Measurements from ENCODE around the gene KCNC3. TPM values are rescaled to one million over a fixed set of nuclear protein-coding genes. Genes with fewer than 3 reads are reported as not detected.
"Not testable (repeated sequence)": the region's sequence is repeated elsewhere in the genome, so short reads cannot be mapped to it uniquely, and the experiment has no call there.

KCNC3 gene
- total RNA-seq, 1 donor from 2014 or later, result 12.8 TPM

DNA sequence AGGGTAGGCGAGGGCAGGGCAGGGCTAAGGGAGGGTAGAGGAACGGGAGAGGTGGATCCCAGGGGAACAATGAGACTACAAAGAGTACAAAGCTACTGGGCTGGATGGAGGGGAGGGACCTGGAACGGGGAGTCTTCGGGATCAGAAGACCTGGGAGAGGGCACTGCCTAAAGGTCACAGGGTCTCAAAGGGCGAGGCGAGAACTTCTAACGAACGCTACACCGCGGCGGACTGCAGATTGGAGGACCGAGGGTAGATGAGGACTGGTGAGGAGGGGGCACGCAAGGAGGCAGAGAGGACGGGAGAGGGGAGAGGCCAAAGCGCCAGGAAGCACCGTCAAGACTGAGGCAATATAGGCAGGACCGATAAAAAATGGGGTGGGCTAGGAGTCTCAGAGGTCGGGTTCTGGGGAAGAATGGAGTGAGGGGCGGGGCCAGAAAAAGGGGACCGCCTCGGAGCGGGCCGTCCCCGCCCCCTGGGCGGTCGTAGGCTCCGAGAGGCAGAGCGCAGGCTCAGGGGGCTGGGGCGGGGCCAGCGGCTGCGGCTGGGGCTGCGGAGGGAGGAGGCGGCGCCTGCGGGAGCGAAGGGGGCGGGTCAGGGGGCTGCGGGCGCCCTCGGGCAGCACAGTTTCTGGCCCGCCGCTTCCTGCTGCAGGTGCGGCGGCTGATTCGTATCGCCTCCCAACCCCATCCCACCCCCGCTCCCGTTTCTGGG is 1.3 kb upstream of the KCNC3 start:
- peak; percentile 95 for DNase-seq
- TF ChIP-seq, protein P1, sequence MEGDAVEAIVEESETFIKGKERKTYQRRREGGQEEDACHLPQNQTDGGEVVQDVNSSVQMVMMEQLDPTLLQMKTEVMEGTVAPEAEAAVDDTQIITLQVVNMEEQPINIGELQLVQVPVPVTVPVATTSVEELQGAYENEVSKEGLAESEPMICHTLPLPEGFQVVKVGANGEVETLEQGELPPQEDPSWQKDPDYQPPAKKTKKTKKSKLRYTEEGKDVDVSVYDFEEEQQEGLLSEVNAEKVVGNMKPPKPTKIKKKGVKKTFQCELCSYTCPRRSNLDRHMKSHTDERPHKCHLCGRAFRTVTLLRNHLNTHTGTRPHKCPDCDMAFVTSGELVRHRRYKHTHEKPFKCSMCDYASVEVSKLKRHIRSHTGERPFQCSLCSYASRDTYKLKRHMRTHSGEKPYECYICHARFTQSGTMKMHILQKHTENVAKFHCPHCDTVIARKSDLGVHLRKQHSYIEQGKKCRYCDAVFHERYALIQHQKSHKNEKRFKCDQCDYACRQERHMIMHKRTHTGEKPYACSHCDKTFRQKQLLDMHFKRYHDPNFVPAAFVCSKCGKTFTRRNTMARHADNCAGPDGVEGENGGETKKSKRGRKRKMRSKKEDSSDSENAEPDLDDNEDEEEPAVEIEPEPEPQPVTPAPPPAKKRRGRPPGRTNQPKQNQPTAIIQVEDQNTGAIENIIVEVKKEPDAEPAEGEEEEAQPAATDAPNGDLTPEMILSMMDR (IDR thresholded peaks at IDR 0.05), result no peak
- Histone ChIP-seq H3K9me3 (no peaks in the 10 kb centered on the region), H3K4me1 (peaks cover 31% of the 10 kb centered on the region), H3K4me3 (peak overlapping the region; percentile 45), H3K36me3 (no peaks in the 10 kb centered on the region), H3K27me3 (peaks cover 10% of the 10 kb centered on the region), H3K27ac (peak overlapping the region; percentile 58)
- intact Hi-C loops (cut with DNase I), result no loop called here
- peak; percentile 55 for ATAC-seq

DNA sequence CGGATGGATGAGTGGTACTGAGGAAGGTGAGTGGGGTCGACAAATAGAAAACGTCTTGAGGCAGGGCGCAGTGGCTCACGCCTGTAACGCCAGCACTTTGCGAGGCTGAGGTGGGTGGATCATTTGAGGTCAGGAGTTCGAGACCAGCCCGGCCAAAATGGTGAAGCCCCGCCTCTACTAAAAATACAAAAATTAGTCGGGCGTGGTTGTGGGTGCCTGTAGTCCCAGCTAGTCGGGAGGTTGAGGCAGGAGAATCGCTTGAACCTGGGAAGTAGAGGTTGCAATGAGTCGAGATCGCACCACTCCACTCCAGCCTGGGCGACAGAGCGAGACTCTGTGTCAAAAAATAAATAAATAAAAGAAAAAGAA is 733 bp upstream of the KCNC3 start:
- Histone ChIP-seq H3K4me3 (peak overlapping the region; percentile 45), H3K27ac (peak overlapping the region; percentile 58), H3K4me1 (peaks cover 31% of the 10 kb centered on the region)
- intact Hi-C loops (cut with DNase I); ATAC-seq; H3K27me3 ChIP-seq; H3K36me3 ChIP-seq; DNase-seq; H3K9me3 ChIP-seq: not testable (repeated sequence)

DNA sequence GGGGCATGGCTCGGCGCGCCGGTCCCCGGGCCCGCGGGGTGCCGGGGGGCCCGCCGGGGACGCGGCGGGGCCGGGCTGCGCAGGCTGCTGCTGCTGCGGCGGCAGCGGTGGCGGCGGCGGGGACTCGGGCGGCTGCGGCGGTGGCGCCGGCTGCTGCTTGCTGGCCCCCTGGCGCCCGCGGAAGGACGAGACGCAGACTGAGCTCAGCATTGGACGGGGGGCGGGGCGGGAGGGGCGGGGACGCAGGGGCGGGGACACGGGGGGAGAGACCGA is 368 bp downstream of the KCNC3 start:
- intact Hi-C loops (cut with DNase I), result no loop called here
- ATAC-seq (no peak), DNase-seq (no peak)
- no peaks in the 10 kb centered on the region for H3K9me3 ChIP-seq
- H3K27ac ChIP-seq, result no peak overlapping the region
- TF ChIP-seq, protein P1 (IDR thresholded peaks at IDR 0.05), result no peak
- no peaks in the 10 kb centered on the region for H3K36me3 ChIP-seq
- H3K4me1 ChIP-seq, result peaks cover 31% of the 10 kb centered on the region
- H3K4me3 ChIP-seq, result peak overlapping the region; percentile 46
- H3K27me3 ChIP-seq, result peaks cover 10% of the 10 kb centered on the region

DNA sequence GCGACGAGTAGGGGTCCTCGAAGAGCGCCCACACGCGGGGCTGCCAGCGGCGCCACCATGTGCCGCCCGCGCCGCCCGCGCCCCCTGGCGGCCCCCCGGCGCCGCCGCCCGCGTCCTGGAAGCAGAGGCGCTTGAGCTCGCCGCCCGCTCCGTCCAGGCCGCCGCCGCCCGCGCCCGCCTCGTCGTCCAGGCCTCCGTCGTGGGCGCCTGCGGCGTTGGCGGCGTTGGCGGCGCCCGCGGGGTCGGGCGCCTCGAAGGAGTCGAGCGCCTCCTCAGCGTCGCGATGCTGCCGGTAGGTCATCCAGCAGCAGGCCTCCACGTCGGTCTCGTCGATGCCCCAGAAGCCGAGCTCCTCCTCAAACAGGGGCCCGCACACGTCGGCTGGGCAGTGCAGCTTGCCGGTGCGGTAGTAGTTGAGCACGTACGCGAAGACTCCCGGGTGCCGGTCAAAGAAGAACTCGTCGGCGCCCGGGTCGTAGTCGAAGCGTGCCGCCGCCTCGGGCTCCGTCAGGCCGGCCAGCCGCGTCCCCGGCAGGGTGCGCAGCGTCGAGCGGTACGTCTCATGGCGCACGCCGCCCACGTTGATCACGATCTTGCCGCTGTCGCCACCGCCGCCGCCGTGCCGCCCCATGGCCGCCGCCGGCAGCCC is 829 bp downstream of the KCNC3 start:
- ATAC-seq (no peak), DNase-seq (peak; percentile 79)
- H3K27ac ChIP-seq, result no peak overlapping the region
- peaks cover 10% of the 10 kb centered on the region for H3K27me3 ChIP-seq
- H3K4me1 ChIP-seq, result peaks cover 31% of the 10 kb centered on the region
- no peaks in the 10 kb centered on the region for H3K36me3 ChIP-seq
- H3K4me3 ChIP-seq, result peak overlapping the region; percentile 46
- TF ChIP-seq, protein P1 (IDR thresholded peaks at IDR 0.05), result no peak
- H3K9me3 ChIP-seq, result no peaks in the 10 kb centered on the region
- intact Hi-C loops (cut with DNase I), result no loop called here

DNA sequence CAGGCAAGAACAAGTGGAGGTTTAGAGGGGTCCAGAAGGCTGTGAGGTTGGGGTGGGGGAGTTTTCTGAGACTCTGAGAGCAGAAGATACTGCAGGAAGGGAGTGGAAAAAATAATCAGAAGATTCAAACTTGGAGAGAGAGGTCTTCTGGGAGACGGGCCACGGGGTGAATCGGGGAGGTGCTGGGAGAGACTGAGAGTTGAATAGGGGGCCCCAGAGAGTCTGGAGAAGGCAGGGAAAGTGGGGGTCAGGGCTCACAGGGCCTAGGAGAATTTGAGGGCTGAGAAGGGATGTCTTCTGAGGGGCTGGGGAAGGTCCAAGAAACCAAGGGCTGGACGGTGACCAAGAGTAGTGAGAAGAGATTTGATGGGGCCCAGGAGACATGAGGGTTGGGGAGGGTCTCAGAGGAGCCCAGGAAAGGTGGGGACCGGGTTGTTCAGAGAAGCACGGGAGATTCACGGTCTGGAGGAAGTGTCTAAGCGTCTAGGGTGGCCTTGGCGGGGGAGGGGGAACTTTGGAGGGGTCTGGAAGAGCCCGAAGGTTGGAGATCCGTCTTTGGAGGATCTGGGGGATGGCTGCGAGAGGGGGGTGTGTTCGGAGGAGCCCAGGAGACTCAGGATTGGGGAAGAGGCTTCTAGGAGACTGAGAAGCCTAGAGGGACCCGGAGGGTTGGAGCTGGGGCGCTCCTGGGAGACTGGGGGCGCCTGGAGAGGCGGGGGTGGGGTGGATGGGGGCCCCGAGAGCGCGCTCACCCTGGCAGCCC is 1.5 kb downstream of the KCNC3 start:
- no peak for ATAC-seq
- Histone ChIP-seq H3K4me3 (peak overlapping the region; percentile 14), H3K36me3 (no peaks in the 10 kb centered on the region), H3K4me1 (peaks cover 25% of the 10 kb centered on the region), H3K27ac (no peak overlapping the region), H3K9me3 (no peaks in the 10 kb centered on the region), H3K27me3 (peaks cover 10% of the 10 kb centered on the region)
- intact Hi-C loops (cut with DNase I), result no loop called here
- peak; percentile 51 for DNase-seq
- TF ChIP-seq, protein P1 (IDR thresholded peaks at IDR 0.05), result no peak

DNA sequence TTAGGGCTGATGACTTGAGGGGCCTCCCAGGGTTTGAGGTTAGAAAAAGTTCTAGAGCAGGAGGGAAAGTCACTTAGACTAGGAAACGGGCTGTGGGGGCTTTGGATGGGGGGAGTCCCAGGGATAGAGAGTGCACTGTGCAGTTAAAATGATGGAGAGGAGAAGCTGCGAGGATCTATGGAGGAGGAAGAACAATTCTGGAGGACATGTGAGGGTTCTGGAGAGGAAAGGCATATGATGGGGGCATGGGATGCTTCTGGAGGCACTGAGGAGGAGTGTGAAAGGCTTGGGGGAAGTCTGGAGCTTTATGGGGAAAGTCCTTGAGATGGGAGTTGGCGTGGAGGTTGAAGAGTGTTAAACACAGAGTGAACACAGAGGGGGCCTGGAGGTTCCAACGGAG is 2.2 kb downstream of the KCNC3 start:
- Histone ChIP-seq H3K4me3 (no peak overlapping the region), H3K36me3 (no peaks in the 10 kb centered on the region), H3K4me1 (peaks cover 20% of the 10 kb centered on the region), H3K9me3 (no peaks in the 10 kb centered on the region), H3K27me3 (peaks cover 10% of the 10 kb centered on the region), H3K27ac (no peak overlapping the region)
- no peak for DNase-seq
- intact Hi-C loops (cut with DNase I), result no loop called here
- TF ChIP-seq, protein P1 (IDR thresholded peaks at IDR 0.05), result no peak
- no peak for ATAC-seq

Measured in upper lobe of right lung (tissue), 1 donor.